Sciatic nerve (tissue), 2 donors: ENCODE data around the gene DTHD1. TPM values are rescaled to one million over a fixed set of nuclear protein-coding genes. Genes with fewer than 3 reads are reported as not detected.

Experiments used
- ATAC-seq: fragments of 200-7000 bp; cut with Tn5 transposase; one replicate; pipeline ENCODE4 v1.9.1; 2020; ENCODE audit warnings: mild to moderate bottlenecking, moderate library complexity
- DNase-seq: peaks from one replicate; pipeline ENCODE4 v3.0.0-alpha.2; 2020; ENCODE audit warnings: low spot score
- intact Hi-C: fragments of 100-400 bp; cut with DNase I; formaldehyde crosslinking; loops from one replicate; pipeline ENCODE4 v1.14.2; 2022
- total RNA-seq: library from RNA; stranded (reverse); fragmentation: NEBNext Ultra II Directional; extraction: Animal tissue kit (Norgen Biotek cat#: 25700); gene quantifications from one replicate; pipeline ENCODE4 v1.2.1, GENCODE V29; 2021
- donor health status: DM: no; HTN: no; CAD: no.
- donor health status: DM: no; HTN: no; CAD: no.

Gene DTHD1
- total RNA-seq, 1 donor from 2014 or later, result 0.62 TPM

GRCh38 chr4:36267486-36268268 lies 13.7 kb upstream of the DTHD1 start:
- intact Hi-C loops, result no loop called here
- DNase-seq (no peak), ATAC-seq (no peak)

- DNase-seq (no peak), ATAC-seq (peak; percentile 36)
- intact Hi-C loops, result no loop called here
Measured at GRCh38 chr4:36269101-36269500, 12.3 kb upstream of the DTHD1 start.

- intact Hi-C loops, result no loop called here
- no peak for DNase-seq
- ATAC-seq, result peak; percentile 30
Measured at GRCh38 chr4:36269533-36270173, 11.8 kb upstream of the DTHD1 start.

- ATAC-seq (no peak), DNase-seq (no peak)
- intact Hi-C loops, result no loop called here
Measured at GRCh38 chr4:36273276-36273675, 8.1 kb upstream of the DTHD1 start.

GRCh38 chr4:36274158-36274557 lies 7.3 kb upstream of the DTHD1 start:
- intact Hi-C loops, result no loop called here
- ATAC-seq (no peak), DNase-seq (no peak)

GRCh38 chr4:36277533-36277932 lies 3.9 kb upstream of the DTHD1 start:
- DNase-seq (no peak), ATAC-seq (no peak)
- intact Hi-C loops, result no loop called here

GRCh38 chr4:36278789-36279188 lies 2.6 kb upstream of the DTHD1 start:
- ATAC-seq (no peak), DNase-seq (no peak)
- intact Hi-C loops, result no loop called here

GRCh38 chr4:36280555-36280954 lies 861 bp upstream of the DTHD1 start:
- peak; percentile 57 for ATAC-seq
- intact Hi-C loops, result no loop called here
- DNase-seq, result no peak

- intact Hi-C loops, result no loop called here
- no peak for DNase-seq
- no peak for ATAC-seq
Measured at GRCh38 chr4:36282503-36283030, 1.2 kb downstream of the DTHD1 start.

GRCh38 chr4:36283912-36284465 lies 2.6 kb downstream of the DTHD1 start:
- DNase-seq (no peak), ATAC-seq (peak; percentile 32)
- intact Hi-C loops, result no loop called here

- DNase-seq, result no peak
- intact Hi-C loops, result no loop called here
- no peak for ATAC-seq
Measured at GRCh38 chr4:36285784-36286480, 4.5 kb downstream of the DTHD1 start.

GRCh38 chr4:36286481-36286871 lies 5.1 kb downstream of the DTHD1 start:
- ATAC-seq, result no peak
- DNase-seq, result no peak
- intact Hi-C loops, result no loop called here

- intact Hi-C loops, result no loop called here
- DNase-seq (no peak), ATAC-seq (no peak)
Measured at GRCh38 chr4:36288731-36289426, 7.5 kb downstream of the DTHD1 start.

- ATAC-seq, result no peak
- no peak for DNase-seq
- intact Hi-C loops, result no loop called here
Measured at GRCh38 chr4:36290641-36291040, 9.2 kb downstream of the DTHD1 start.

GRCh38 chr4:36292556-36293188 lies 11.3 kb downstream of the DTHD1 start:
- no peak for ATAC-seq

GRCh38 chr4:36301127-36301526 lies 19.7 kb downstream of the DTHD1 start:
- DNase-seq (no peak), ATAC-seq (no peak)
- intact Hi-C loops, result no loop called here

More at GRCh38 chr4:36292556-36293188, 11.3 kb downstream of the DTHD1 start:
- DNase-seq, result no peak
- intact Hi-C loops, result no loop called here

- intact Hi-C loops, result no loop called here
- ATAC-seq (peak; percentile 60), DNase-seq (no peak)
Measured at GRCh38 chr4:36303426-36304137, 22.2 kb downstream of the DTHD1 start.

GRCh38 chr4:36304138-36304681 lies 22.8 kb downstream of the DTHD1 start:
- ATAC-seq, result no peak
- intact Hi-C loops, result no loop called here

More at GRCh38 chr4:36304138-36304681, 22.8 kb downstream of the DTHD1 start:
- DNase-seq, result no peak
